HEK293 (cell line): ENCODE data around the gene VRK3.
A peak's percentile ranks its signal among the peaks of the same experiment; 100 is the strongest.

ENCODE experiments used
- EGR2 ChIP-seq: fragments of 450-650 bp; formaldehyde crosslinking; IDR thresholded peaks from 2 replicates; pipeline ENCODE4 v1.5.1; 2016; ENCODE audit warnings: low read depth, missing biosample characterization, missing genetic modification characterization
- ELK4 ChIP-seq: IDR thresholded peaks from 2 replicates; pipeline ENCODE4 v1.6.1; 2011; ENCODE audit warnings: mild to moderate bottlenecking, low read depth, low read length, borderline replicate concordance
- GLI2 ChIP-seq: fragments of 450-650 bp; formaldehyde crosslinking; IDR thresholded peaks from 2 replicates; pipeline ENCODE4; 2017; ENCODE audit warnings: missing biosample characterization, missing genetic modification characterization, low read depth, borderline replicate concordance
- HOXC10 ChIP-seq: sonication (generic); formaldehyde crosslinking; IDR thresholded peaks from 2 replicates; pipeline ENCODE4 v1.8.1; 2023; ENCODE audit warnings: mild to moderate bottlenecking, missing genetic modification reagents
- HOXD13 ChIP-seq: sonication (generic); formaldehyde crosslinking; IDR thresholded peaks from 2 replicates; pipeline ENCODE4 v1.8.0; 2022; ENCODE audit warnings: missing genetic modification reagents, borderline replicate concordance
- INSM2 ChIP-seq: fragments of 450-650 bp; formaldehyde crosslinking; IDR thresholded peaks from 2 replicates; pipeline ENCODE4 v1.5.1; 2016; ENCODE audit warnings: missing biosample characterization, missing genetic modification characterization
- MEIS1 ChIP-seq: sonication (generic); formaldehyde crosslinking; IDR thresholded peaks from 2 replicates; pipeline ENCODE4 v1.8.1; 2022; ENCODE audit warnings: missing genetic modification reagents, mild to moderate bottlenecking, borderline replicate concordance
- PRDM4 ChIP-seq: fragments of 450-650 bp; formaldehyde crosslinking; IDR thresholded peaks from 2 replicates; pipeline ENCODE4 v1.5.1; 2017; ENCODE audit warnings: missing biosample characterization, missing genetic modification characterization
- REST ChIP-seq: fragments of 450-650 bp; formaldehyde crosslinking; IDR thresholded peaks from 2 replicates; pipeline ENCODE4 v1.5.1; 2016; ENCODE audit warnings: missing biosample characterization, missing genetic modification characterization
- SALL2 ChIP-seq: fragments of 450-650 bp; formaldehyde crosslinking; IDR thresholded peaks from 2 replicates; pipeline ENCODE4 v1.5.0; 2017; ENCODE audit warnings: missing biosample characterization, mild to moderate bottlenecking, missing genetic modification characterization, borderline replicate concordance
- SCRT1 ChIP-seq: fragments of 450-650 bp; formaldehyde crosslinking; IDR thresholded peaks from 2 replicates; pipeline ENCODE4 v1.5.1; 2016; ENCODE audit warnings: missing biosample characterization, missing genetic modification characterization, borderline replicate concordance
- YY1 ChIP-seq: fragments of 450-650 bp; formaldehyde crosslinking; IDR thresholded peaks from 2 replicates; pipeline ENCODE4 v1.5.1; 2018; ENCODE audit warnings: missing biosample characterization, missing genetic modification characterization
- ZBTB11 ChIP-seq: fragments of 450-650 bp; formaldehyde crosslinking; conservative IDR thresholded peaks from 2 replicates; pipeline ENCODE4 v1.5.1; 2016; ENCODE audit warnings: low read depth, missing biosample characterization, missing genetic modification characterization
- ZBTB48 ChIP-seq: fragments of 450-650 bp; formaldehyde crosslinking; IDR thresholded peaks from 2 replicates; pipeline ENCODE4 v1.5.1; 2016; ENCODE audit warnings: missing biosample characterization, missing genetic modification characterization
- ZNF10 ChIP-seq: fragments of 450-650 bp; formaldehyde crosslinking; IDR thresholded peaks from 2 replicates; pipeline ENCODE4 v1.5.1; 2017; ENCODE audit warnings: missing biosample characterization, missing genetic modification characterization
- ZNF184 ChIP-seq: fragments of 450-650 bp; IDR thresholded peaks from 2 replicates; pipeline ENCODE4 v1.5.1; 2018; ENCODE audit warnings: missing biosample characterization, mild to moderate bottlenecking, missing genetic modification characterization
- ZNF302 ChIP-seq: fragments of 450-650 bp; formaldehyde crosslinking; IDR thresholded peaks from 2 replicates; pipeline ENCODE4 v1.5.1; 2016; ENCODE audit warnings: missing biosample characterization, missing genetic modification characterization, low read depth
- ZNF335 ChIP-seq: fragments of 450-650 bp; formaldehyde crosslinking; conservative IDR thresholded peaks from 2 replicates; pipeline ENCODE4 v1.5.1; 2016; ENCODE audit warnings: missing biosample characterization, missing genetic modification characterization
- ZNF48 ChIP-seq: fragments of 450-650 bp; formaldehyde crosslinking; IDR thresholded peaks from 2 replicates; pipeline ENCODE4 v1.5.1; 2016; ENCODE audit warnings: missing biosample characterization, missing genetic modification characterization
- ZNF548 ChIP-seq: fragments of 450-650 bp; formaldehyde crosslinking; IDR thresholded peaks from 2 replicates; pipeline ENCODE4 v1.5.1; 2016; ENCODE audit warnings: missing biosample characterization, missing genetic modification characterization
- ZNF558 ChIP-seq: fragments of 450-650 bp; formaldehyde crosslinking; IDR thresholded peaks from 2 replicates; pipeline ENCODE4 v1.5.1; 2016; ENCODE audit warnings: missing biosample characterization, missing genetic modification characterization
- ZNF701 ChIP-seq: fragments of 450-650 bp; formaldehyde crosslinking; IDR thresholded peaks from 2 replicates; pipeline ENCODE4 v1.5.1; 2016; ENCODE audit warnings: missing biosample characterization, missing genetic modification characterization
- ZNF768 ChIP-seq: fragments of 450-650 bp; formaldehyde crosslinking; IDR thresholded peaks from 2 replicates; pipeline ENCODE4 v1.5.1; 2018; ENCODE audit warnings: missing biosample characterization, mild to moderate bottlenecking, missing genetic modification characterization
- ZSCAN16 ChIP-seq: fragments of 450-650 bp; formaldehyde crosslinking; IDR thresholded peaks from 2 replicates; pipeline ENCODE4 v1.5.1; 2016; ENCODE audit warnings: missing biosample characterization, missing genetic modification characterization
- TF ChIP-seq, protein P1 (sequence below): fragments of 450-650 bp; formaldehyde crosslinking; IDR thresholded peaks from 2 replicates; pipeline ENCODE4 v1.5.1; 2017; ENCODE audit warnings: missing biosample characterization, mild to moderate bottlenecking, missing genetic modification characterization, moderate library complexity

VRK3 gene

GRCh38 chr19:50025022-50025793 is at the start of gene VRK3 (continued):
- TF ChIP-seq REST (tag by site-specific recombination): no peak
- TF ChIP-seq ZNF335 (tag by site-specific recombination): peak; percentile 78; the same call in 1 of the 2 replicates
- no peak for TF ChIP-seq MEIS1 (CRISPR knock-in tag)
- TF ChIP-seq ZNF548 (tag by site-specific recombination): no peak
- no peak for TF ChIP-seq ZNF302 (tag by site-specific recombination)
- no peak for TF ChIP-seq ZBTB48 (tag by site-specific recombination)
- TF ChIP-seq EGR2 (tag by site-specific recombination): 0 out of 2 replicates have a peak, but pooled peaks have one; percentile 16
- TF ChIP-seq ZNF184 (tag by site-specific recombination): no peak
- no peak for TF ChIP-seq HOXC10 (CRISPR knock-in tag)
- TF ChIP-seq ZNF768 (tag by site-specific recombination): no peak
- TF ChIP-seq ELK4: peak; percentile 85; the same call in 1 of the 2 replicates
- TF ChIP-seq, protein P1, sequence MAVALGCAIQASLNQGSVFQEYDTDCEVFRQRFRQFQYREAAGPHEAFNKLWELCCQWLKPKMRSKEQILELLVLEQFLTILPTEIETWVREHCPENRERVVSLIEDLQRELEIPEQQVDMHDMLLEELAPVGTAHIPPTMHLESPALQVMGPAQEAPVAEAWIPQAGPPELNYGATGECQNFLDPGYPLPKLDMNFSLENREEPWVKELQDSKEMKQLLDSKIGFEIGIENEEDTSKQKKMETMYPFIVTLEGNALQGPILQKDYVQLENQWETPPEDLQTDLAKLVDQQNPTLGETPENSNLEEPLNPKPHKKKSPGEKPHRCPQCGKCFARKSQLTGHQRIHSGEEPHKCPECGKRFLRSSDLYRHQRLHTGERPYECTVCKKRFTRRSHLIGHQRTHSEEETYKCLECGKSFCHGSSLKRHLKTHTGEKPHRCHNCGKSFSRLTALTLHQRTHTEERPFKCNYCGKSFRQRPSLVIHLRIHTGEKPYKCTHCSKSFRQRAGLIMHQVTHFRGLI (tag by site-specific recombination): peak; percentile 71; the same call in 1 of the 2 replicates
- no peak for TF ChIP-seq ZNF10 (tag by site-specific recombination)
- TF ChIP-seq SCRT1 (tag by site-specific recombination): no peak
- TF ChIP-seq ZSCAN16: no peak
- TF ChIP-seq ZBTB11 (tag by site-specific recombination): peak; percentile 90
- TF ChIP-seq SALL2 (tag by site-specific recombination): no peak
- TF ChIP-seq ZNF701 (tag by site-specific recombination): no peak
- no peak for TF ChIP-seq PRDM4
- no peak for TF ChIP-seq YY1 (tag by site-specific recombination)
- TF ChIP-seq ZNF48 (tag by site-specific recombination): no peak
- no peak for TF ChIP-seq GLI2 (tag by site-specific recombination)
- no peak for TF ChIP-seq INSM2 (tag by site-specific recombination)
- TF ChIP-seq HOXD13 (CRISPR knock-in tag): no peak
- TF ChIP-seq ZNF558 (tag by site-specific recombination): no peak
